ENCODE measurements around the gene TMED8. TPM values are rescaled to one million over a fixed set of nuclear protein-coding genes. Genes with fewer than 3 reads are reported as not detected.

Gene TMED8
- total and polyA plus RNA-seq, 2 of the 13 experiments (the other 11 are each of a cell fraction or from before 2014, with no cell fraction given): 6.0 to 11.7 TPM

- ChIA-PET POLR2A (interaction anchor here (0.6 kb wide), 1 partner anchor 11 kb away, joined by 3 read pairs; no protein-coding TSS in a partner anchor), CTCF (ENCODE audit: low intra/inter-chr PET ratio, low total read pairs) (no interaction called here)
- Histone ChIP-seq H4K20me1 (ENCODE audit: insufficient read depth, low read length) (no peaks in the 10 kb centered on the region), H3K9me3 (ENCODE audit: low read length) (no peaks in the 10 kb centered on the region), H2AFZ (ENCODE audit: low read length) (no peak overlapping the region), H3K27ac (ENCODE audit: extremely low read length, insufficient read depth, low read length) (no peak overlapping the region), H3K27me3 (ENCODE audit: control insufficient read depth in 1 of 2, insufficient read depth in 2 of 2, low read length in 2 of 2) (no peaks in the 10 kb centered on the region), H3K79me2 (ENCODE audit: insufficient read depth, low read length) (no peaks in the 10 kb centered on the region), H3K9ac (ENCODE audit: insufficient read depth, low read depth, low read length) (no peak overlapping the region), H3K4me1 (ENCODE audit: insufficient read depth, low read length) (peaks cover 23% of the 10 kb centered on the region), H3K4me3 (replicated peaks in 1 of 3; ENCODE audit: insufficient read depth in 1 of 3, low read depth in 2 of 3, low read length in 3 of 3) (no peak overlapping the region), H3K4me2 (ENCODE audit: low read depth, low read length) (no peak overlapping the region), H3K36me3 (replicated peaks in 1 of 2; ENCODE audit: control insufficient read depth in 1 of 2, insufficient read depth in 2 of 2, low read length in 2 of 2) (no peaks in the 10 kb centered on the region)
- in situ Hi-C loops (cut with HindIII; ENCODE audit: extremely low pct_ligation_motif_present, low pct_unique_long_range_greater_than_20kb): no loop called here
- DNase-seq (ENCODE audit: low spot score) (no peak), FAIRE-seq (no peak), ATAC-seq (no peak)
- intact Hi-C loops (cut with micrococcal nuclease; ENCODE audit: unreplicated experiment): no loop called here
- TF ChIP-seq ZNF331 (CRISPR knock-in tag; IDR thresholded peaks at IDR 0.05): no peak
- no peak for TF ChIP-seq MBNL3 (CRISPR knock-in tag; conservative IDR thresholded peaks at IDR 0.05)
- no peak for TF ChIP-seq ZEB1 (IDR thresholded peaks at IDR 0.05; ENCODE audit: insufficient replicate concordance, low read depth)
- no peak for TF ChIP-seq RAD51 (IDR thresholded peaks at IDR 0.05; ENCODE audit: borderline replicate concordance)
- TF ChIP-seq KLF12 (CRISPR knock-in tag; IDR thresholded peaks at IDR 0.05; ENCODE audit: borderline replicate concordance): no peak
- no peak for TF ChIP-seq SP5 (CRISPR knock-in tag; IDR thresholded peaks at IDR 0.05; ENCODE audit: borderline replicate concordance, low read depth)
- no peak for TF ChIP-seq SMARCE1 (IDR thresholded peaks at IDR 0.05; ENCODE audit: borderline replicate concordance)
- TF ChIP-seq GMEB1 (CRISPR knock-in tag; IDR thresholded peaks at IDR 0.05; ENCODE audit: borderline replicate concordance): no peak
- no TSS peak for BruUV-seq (replicated peaks)
- 97% methylated on average over 4 of the region's 4 CpGs for WGBS (ENCODE audit: low lambda C conversion rate)
Measured at GRCh38 chr14:77355811-77356210, 21.1 kb downstream of the TMED8 start.
